A673 (cell line): ENCODE results near the gene SLCO3A1.

ENCODE experiments used
- EZH2 ChIP-seq: fragments of 200-600 bp; sonication (generic); IDR thresholded peaks from 2 replicates; pipeline ENCODE4 v1.6.1; 2017; ENCODE audit warnings: borderline replicate concordance, low read depth, mild to moderate bottlenecking, mixed read lengths, antibody characterized with exemption, low read length; ENCODE audit not compliant: poor library complexity, severe bottlenecking
- TF ChIP-seq, protein P1 (sequence below): fragments of 300-800, 200-600 bp; sonication (generic); conservative IDR thresholded peaks from 2 replicates; pipeline ENCODE4 v1.5.1; 2017; ENCODE audit warnings: low read depth, mild to moderate bottlenecking, antibody characterized with exemption, low read length, moderate library complexity, mixed read lengths

DNA sequence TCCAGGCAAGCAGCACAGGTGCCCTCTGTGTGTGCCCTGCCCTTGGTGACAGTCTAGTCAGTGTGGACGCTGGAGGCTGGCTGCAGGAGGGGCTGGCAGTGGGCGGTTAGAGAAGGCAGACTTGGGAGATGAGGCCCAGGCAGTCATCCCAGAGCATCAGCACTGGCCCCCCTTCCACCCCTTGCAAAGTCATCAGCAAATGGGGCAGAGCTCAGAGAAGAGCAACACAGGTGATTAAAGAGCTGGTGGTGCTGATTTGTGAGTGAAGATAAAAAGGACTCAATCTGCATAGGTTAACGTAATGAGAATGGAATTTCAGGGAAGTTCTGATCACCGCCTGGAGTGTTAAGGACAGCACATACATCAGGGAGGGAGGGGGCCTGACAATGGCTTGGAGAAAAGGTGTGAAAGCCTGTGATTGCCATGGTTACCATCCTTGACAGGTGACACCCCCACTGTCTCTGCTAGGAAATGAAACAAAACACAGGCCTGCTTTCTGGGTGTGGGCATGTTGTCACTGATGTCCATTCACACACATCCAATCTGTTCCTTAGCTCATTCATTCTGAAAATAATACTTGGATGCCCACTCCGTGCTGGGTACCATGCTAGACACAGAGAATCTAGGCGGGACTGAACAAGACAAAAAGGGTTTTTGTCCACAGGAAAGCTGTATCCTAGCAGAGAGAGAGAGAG, 270.6 kb downstream of the SLCO3A1 start:
- TF ChIP-seq, protein P1, sequence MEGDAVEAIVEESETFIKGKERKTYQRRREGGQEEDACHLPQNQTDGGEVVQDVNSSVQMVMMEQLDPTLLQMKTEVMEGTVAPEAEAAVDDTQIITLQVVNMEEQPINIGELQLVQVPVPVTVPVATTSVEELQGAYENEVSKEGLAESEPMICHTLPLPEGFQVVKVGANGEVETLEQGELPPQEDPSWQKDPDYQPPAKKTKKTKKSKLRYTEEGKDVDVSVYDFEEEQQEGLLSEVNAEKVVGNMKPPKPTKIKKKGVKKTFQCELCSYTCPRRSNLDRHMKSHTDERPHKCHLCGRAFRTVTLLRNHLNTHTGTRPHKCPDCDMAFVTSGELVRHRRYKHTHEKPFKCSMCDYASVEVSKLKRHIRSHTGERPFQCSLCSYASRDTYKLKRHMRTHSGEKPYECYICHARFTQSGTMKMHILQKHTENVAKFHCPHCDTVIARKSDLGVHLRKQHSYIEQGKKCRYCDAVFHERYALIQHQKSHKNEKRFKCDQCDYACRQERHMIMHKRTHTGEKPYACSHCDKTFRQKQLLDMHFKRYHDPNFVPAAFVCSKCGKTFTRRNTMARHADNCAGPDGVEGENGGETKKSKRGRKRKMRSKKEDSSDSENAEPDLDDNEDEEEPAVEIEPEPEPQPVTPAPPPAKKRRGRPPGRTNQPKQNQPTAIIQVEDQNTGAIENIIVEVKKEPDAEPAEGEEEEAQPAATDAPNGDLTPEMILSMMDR: no peak
- TF ChIP-seq EZH2: no peak
